MM.1S (cell line): ENCODE measurements around the gene MYH14.

ENCODE experiments used
- CTCF ChIP-seq: fragments of 300-600 bp; sonication (generic); IDR thresholded peaks from 2 replicates; pipeline ENCODE4 v1.5.1; 2016; ENCODE audit warnings: antibody characterized with exemption, low read length, mixed read lengths
- EZH2phosphoT487 ChIP-seq: fragments of 300-600 bp; sonication (generic); IDR thresholded peaks from 2 replicates; pipeline ENCODE4 v1.6.1; 2018; ENCODE audit warnings: antibody characterized with exemption, low read length

GRCh38 chr19:50324331-50324730, 120.9 kb downstream of the MYH14 start:
- TF ChIP-seq CTCF (no peak), EZH2phosphoT487 (no peak)
